A673 (cell line): ENCODE results near the gene MAD2L2.

Experiments
- CTCF ChIP-seq: fragments of 300-800, 200-600 bp; sonication (generic); conservative IDR thresholded peaks from 2 replicates; pipeline ENCODE4 v1.5.1; 2017; ENCODE audit warnings: low read depth, mild to moderate bottlenecking, antibody characterized with exemption, low read length, moderate library complexity, mixed read lengths
- EZH2 ChIP-seq: fragments of 200-600 bp; sonication (generic); IDR thresholded peaks from 2 replicates; pipeline ENCODE4 v1.6.1; 2017; ENCODE audit warnings: borderline replicate concordance, low read depth, mild to moderate bottlenecking, mixed read lengths, antibody characterized with exemption, low read length; ENCODE audit not compliant: poor library complexity, severe bottlenecking

GRCh38 chr1:11640101-11640500 lies 40.8 kb downstream of the MAD2L2 start:
- TF ChIP-seq CTCF, result no peak
- no peak for TF ChIP-seq EZH2
